K562 (cell line): ENCODE data around the gene FXYD4. TPM values are rescaled to one million over a fixed set of nuclear protein-coding genes. Genes with fewer than 3 reads are reported as not detected.

Experiments used
- BCOR ChIP-seq: fragments of 450-650 bp; IDR thresholded peaks from 2 replicates; pipeline ENCODE4 v1.6.1; 2016
- CEBPZ ChIP-seq: fragments of 150-350 bp; IDR thresholded peaks from 2 replicates; pipeline ENCODE4 v1.6.1; 2014; ENCODE audit warnings: low read depth, mild to moderate bottlenecking, low read length, borderline replicate concordance
- ELF2 ChIP-seq: fragments of 250-450 bp; sonication (Bioruptor Pico); IDR thresholded peaks from 2 replicates; pipeline ENCODE4 v1.5.0; 2021; ENCODE audit warnings: mild to moderate bottlenecking
- FOXP1 ChIP-seq: sonication (generic); formaldehyde crosslinking; IDR thresholded peaks from 2 replicates; pipeline ENCODE4 v1.8.0; 2022; ENCODE audit warnings: mild to moderate bottlenecking, missing genetic modification reagents
- HNRNPL ChIP-seq: fragments of 200-400 bp; formaldehyde crosslinking; IDR thresholded peaks from 2 replicates; pipeline ENCODE4 v1.6.1; 2017; ENCODE audit warnings: low read depth, mild to moderate bottlenecking, low read length
- KLF10 ChIP-seq: fragments of 250-450 bp; sonication (Bioruptor Pico); IDR thresholded peaks from 2 replicates; pipeline ENCODE4 v1.6.1; 2021; ENCODE audit warnings: matching md5 sums
- LEF1 ChIP-seq: fragments of 450-650 bp; IDR thresholded peaks from 2 replicates; pipeline ENCODE4 v1.6.1; 2016; ENCODE audit warnings: mild to moderate bottlenecking
- MYC ChIP-seq, 2 experiments: fragments of 250-450 bp in 1 of 2; sonication (Bioruptor Pico) in 1 of 2; IDR thresholded peaks; 2 replicates each; pipeline versions ENCODE4 v1.5.1 to v1.6.1; 2012 to 2021; ENCODE audit warnings: low read depth in 2 of 2, borderline replicate concordance in 1 of 2, improper control_type of control experiment in 1 of 2, low read length in 1 of 2, mild to moderate bottlenecking in 1 of 2, moderate library complexity in 1 of 2
- POLR2AphosphoS2 ChIP-seq: IDR thresholded peaks from 2 replicates; pipeline ENCODE4 v1.6.1; 2012; ENCODE audit warnings: low read length, improper control_type of control experiment
- POLR2H ChIP-seq: IDR thresholded peaks from 2 replicates; pipeline ENCODE4 v1.6.1; 2016; ENCODE audit warnings: missing genetic modification characterization, low read depth, mild to moderate bottlenecking, control low read depth, missing compliant biosample characterization, moderate library complexity
- PRDM10 ChIP-seq: fragments of 450-650 bp; IDR thresholded peaks from 2 replicates; pipeline ENCODE4 v1.6.1; 2018; ENCODE audit not compliant: partially characterized antibody
- RAD51 ChIP-seq: fragments of 450-650 bp; IDR thresholded peaks from 2 replicates; pipeline ENCODE4 v1.7.1; 2016; ENCODE audit warnings: low read depth, mild to moderate bottlenecking, borderline replicate concordance
- RNF2 ChIP-seq: sonication (generic); IDR thresholded peaks from 2 replicates; pipeline ENCODE4 v1.6.1; 2016
- SMARCA4 ChIP-seq: fragments of 450-650 bp; IDR thresholded peaks from 2 replicates; pipeline ENCODE4 v1.6.1; 2016
- TARDBP ChIP-seq: fragments of 450-650 bp; IDR thresholded peaks from 2 replicates; pipeline ENCODE4 v1.6.1; 2016
- ZBTB49 ChIP-seq: sonication (generic); formaldehyde crosslinking; IDR thresholded peaks from 2 replicates; pipeline ENCODE4 v1.8.0; 2022; ENCODE audit warnings: missing genetic modification reagents, mild to moderate bottlenecking, borderline replicate concordance
- ZNF668 ChIP-seq: fragments of 250-450 bp; sonication (Bioruptor Pico); IDR thresholded peaks from 2 replicates; pipeline ENCODE4 v1.8.0; 2022; ENCODE audit warnings: mild to moderate bottlenecking, inconsistent platforms
- polyA plus RNA-seq, 8 experiments: library from polyadenylated mRNA; depleted of rRNA in 4 of 8; stranded (reverse) in 5 of 8; unstranded in 3 of 8; fragments of >200 nt; fragmentation: Nextera tagmentation in 2 of 8; fragmentation: Illumina TruSeq in 1 of 8; extraction: Ambion mirVana in 2 of 8; extraction: Trizol in 1 of 8; gene quantifications; 2 replicates each; pipeline versions ENCODE4 v1.2.1 to v1.2.3, GENCODE V29; 2011 to 2014; ENCODE audit warnings: inconsistent platforms in 1 of 8, missing spikeins in 1 of 8
- total RNA-seq, 7 experiments: library from RNA; depleted of rRNA in 6 of 7; stranded (reverse); fragments of >200 nt in 6 of 7; fragmentation: Illumina TruSeq in 2 of 7; extraction: Trizol in 2 of 7; gene quantifications; 2 replicates each; pipeline versions ENCODE4 v1.2.1 to v1.2.3, GENCODE V29; 2011 to 2021; ENCODE audit warnings: low replicate concordance in 1 of 7
- TF ChIP-seq, protein P1 (sequence below): fragments of 450-650 bp; IDR thresholded peaks from 2 replicates; pipeline ENCODE4 v1.6.1; 2016; ENCODE audit warnings: low read depth, mild to moderate bottlenecking, moderate library complexity

FXYD4 gene
- total and polyA plus RNA-seq, 9 of the 15 experiments (the other 6 are each of a cell fraction or from before 2014, with no cell fraction given): not detected

DNA sequence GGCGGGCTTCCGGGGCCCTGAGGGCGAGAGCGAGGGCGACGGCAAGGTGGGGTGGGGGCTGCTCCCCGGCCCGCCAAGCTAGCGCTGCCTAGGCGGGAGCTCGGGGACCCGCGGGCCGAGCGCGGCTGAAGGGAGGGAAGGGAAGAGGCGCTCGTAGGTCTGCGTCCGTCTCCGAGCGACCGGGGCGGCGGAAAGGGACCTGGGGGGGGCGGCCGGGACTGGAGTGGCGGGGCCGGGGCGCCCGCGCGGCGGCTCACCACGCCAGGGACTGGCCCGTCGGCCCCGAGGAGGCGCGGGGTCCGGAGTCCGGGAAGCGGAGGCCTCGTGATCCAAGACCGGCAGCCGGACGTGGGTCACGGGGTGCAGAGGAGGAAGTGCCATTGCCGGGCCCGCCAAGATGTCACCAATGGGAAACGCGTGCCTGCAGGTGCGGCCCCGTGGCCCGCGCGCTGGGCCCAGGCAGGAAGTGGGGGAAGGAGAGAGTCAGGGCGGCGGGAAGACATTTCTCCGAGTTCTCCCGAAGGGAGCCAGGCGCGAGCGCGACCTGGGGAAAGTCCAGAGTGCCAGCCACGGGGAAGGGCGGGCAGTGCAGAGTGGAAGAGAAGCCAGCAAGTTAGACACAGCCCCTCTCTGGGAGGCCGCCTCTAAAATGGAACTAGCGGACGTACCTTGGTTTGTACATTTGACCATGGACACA lies 25.6 kb downstream of the FXYD4 start (continued):
- TF ChIP-seq PRDM10 (peak; percentile 13), RAD51 (peak; percentile 90), HNRNPL (0 out of 2 replicates have a peak, but pooled peaks have one; percentile 77), FOXP1 (CRISPR knock-in tag) (peak; percentile 100), ZNF668 (CRISPR knock-in tag) (no peak), MYC (IDR thresholded peaks at IDR 0.05; ENCODE audit: low read depth, low read length) (peak; percentile 99), MYC (CRISPR knock-in tag; IDR thresholded peaks at IDR 0.05; ENCODE audit: borderline replicate concordance, low read depth) (peak; percentile 94), CEBPZ (no peak), ELF2 (CRISPR knock-in tag) (peak; percentile 92), TARDBP (peak; percentile 87), KLF10 (CRISPR knock-in tag) (no peak), ZBTB49 (CRISPR knock-in tag) (peak; percentile 98), POLR2AphosphoS2 (0 out of 2 replicates have a peak, but pooled peaks have one; percentile 63), POLR2H (peak; percentile 88), SMARCA4 (peak; percentile 49), RNF2 (peak; percentile 93), BCOR (peak; percentile 77), LEF1 (peak; percentile 33; the same call in 1 of the 2 replicates)
- TF ChIP-seq, protein P1, sequence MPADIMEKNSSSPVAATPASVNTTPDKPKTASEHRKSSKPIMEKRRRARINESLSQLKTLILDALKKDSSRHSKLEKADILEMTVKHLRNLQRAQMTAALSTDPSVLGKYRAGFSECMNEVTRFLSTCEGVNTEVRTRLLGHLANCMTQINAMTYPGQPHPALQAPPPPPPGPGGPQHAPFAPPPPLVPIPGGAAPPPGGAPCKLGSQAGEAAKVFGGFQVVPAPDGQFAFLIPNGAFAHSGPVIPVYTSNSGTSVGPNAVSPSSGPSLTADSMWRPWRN: peak; percentile 64; the same call in 1 of the 2 replicates
